H9 (cell line): ENCODE results near the gene TNIK. TPM values are rescaled to one million over a fixed set of nuclear protein-coding genes. Genes with fewer than 3 reads are reported as not detected.

Experiments used
- DNase-seq: peaks from one replicate; pipeline ENCODE4 v3.0.0-alpha.2; 2017
- H2AFZ ChIP-seq: one replicate; pipeline ENCODE4 v1.6.1; 2013; ENCODE audit warnings: mild to moderate bottlenecking, low read length, control low read depth, moderate library complexity
- H2AK5ac ChIP-seq: 2 replicates; pipeline ENCODE4 v1.6.1; 2013; ENCODE audit warnings: low read length, control low read depth, mixed read lengths; ENCODE audit not compliant: insufficient read length
- H2BK120ac ChIP-seq: one replicate; pipeline ENCODE4 v1.6.1; 2013; ENCODE audit warnings: low read depth, mild to moderate bottlenecking, low read length, control low read depth, inconsistent platforms; ENCODE audit not compliant: poor library complexity, severe bottlenecking
- H2BK12ac ChIP-seq: 2 replicates; pipeline ENCODE4 v1.6.1; 2013; ENCODE audit warnings: low read length, control low read depth, mixed read lengths, low read depth; ENCODE audit not compliant: insufficient read length
- H2BK15ac ChIP-seq: 2 replicates; pipeline ENCODE4 v1.6.1; 2013; ENCODE audit warnings: low read depth, low read length, control low read depth
- H2BK20ac ChIP-seq: one replicate; pipeline ENCODE4 v1.6.1; 2013; ENCODE audit warnings: low read depth, mild to moderate bottlenecking, low read length, control low read depth, inconsistent platforms; ENCODE audit not compliant: poor library complexity, severe bottlenecking
- H2BK5ac ChIP-seq: 2 replicates; pipeline ENCODE4 v1.6.1; 2013; ENCODE audit warnings: low read length, control low read depth, mixed read lengths; ENCODE audit not compliant: insufficient read length
- H3K14ac ChIP-seq: 2 replicates; pipeline ENCODE4 v1.6.1; 2013; ENCODE audit warnings: low read length, control low read depth; ENCODE audit not compliant: insufficient read depth
- H3K18ac ChIP-seq: 2 replicates; pipeline ENCODE4 v1.6.1; 2013; ENCODE audit warnings: low read depth, mild to moderate bottlenecking, mixed read lengths, low read length, control low read depth; ENCODE audit not compliant: insufficient read length
- H3K23ac ChIP-seq: 2 replicates; pipeline ENCODE4 v1.6.1; 2013; ENCODE audit warnings: low read length, control low read depth, mixed read lengths, low read depth; ENCODE audit not compliant: insufficient read length
- H3K23me2 ChIP-seq: 2 replicates; pipeline ENCODE4 v1.6.1; 2013; ENCODE audit warnings: low read depth, mild to moderate bottlenecking, mixed read lengths, low read length, control low read depth; ENCODE audit not compliant: insufficient read length, poor library complexity, severe bottlenecking
- H3K27ac ChIP-seq: 2 replicates; pipeline ENCODE4 v1.5.1; 2013; ENCODE audit warnings: low read length, control low read depth, mixed read lengths, low read depth; ENCODE audit not compliant: insufficient read length
- H3K27me3 ChIP-seq: 2 replicates; pipeline ENCODE4 v1.6.1; 2013; ENCODE audit warnings: low read length, control low read depth, inconsistent platforms; ENCODE audit not compliant: insufficient read depth
- H3K4ac ChIP-seq: 2 replicates; pipeline ENCODE4 v1.6.1; 2013; ENCODE audit warnings: low read depth, mild to moderate bottlenecking, control low read depth, inconsistent platforms, low read length, moderate library complexity
- H3K4me1 ChIP-seq: 2 replicates; pipeline ENCODE4 v1.6.1; 2013; ENCODE audit warnings: low read length, control low read depth, inconsistent platforms; ENCODE audit not compliant: insufficient read depth
- H3K4me2 ChIP-seq: 2 replicates; pipeline ENCODE4 v1.6.1; 2013; ENCODE audit warnings: low read length, control low read depth, mixed read lengths; ENCODE audit not compliant: insufficient read length, insufficient read depth
- H3K56ac ChIP-seq: 2 replicates; pipeline ENCODE4 v1.6.1; 2013; ENCODE audit warnings: low read depth, mild to moderate bottlenecking, mixed read lengths, low read length, control low read depth; ENCODE audit not compliant: insufficient read length
- H3K79me1 ChIP-seq: 2 replicates; pipeline ENCODE4 v1.6.1; 2013; ENCODE audit warnings: low read depth, mild to moderate bottlenecking, moderate library complexity, low read length, control low read depth, inconsistent platforms; ENCODE audit not compliant: insufficient read depth, poor library complexity, severe bottlenecking
- H3K79me2 ChIP-seq: 2 replicates; pipeline ENCODE4 v1.6.1; 2013; ENCODE audit warnings: low read length, control low read depth, inconsistent platforms; ENCODE audit not compliant: insufficient read depth
- H3K9ac ChIP-seq: 2 replicates; pipeline ENCODE4 v1.6.1; 2013; ENCODE audit warnings: low read length, control low read depth, mixed read lengths; ENCODE audit not compliant: insufficient read length; ENCODE audit errors: extremely low read depth
- H3K9me3 ChIP-seq: one replicate; pipeline ENCODE4 v1.6.1; 2013; ENCODE audit warnings: low read depth, low read length, inconsistent platforms; ENCODE audit not compliant: control insufficient read depth
- H3T11ph ChIP-seq: one replicate; pipeline ENCODE4 v1.6.1; 2013; ENCODE audit warnings: mild to moderate bottlenecking, low read length, control low read depth, inconsistent platforms
- H4K20me1 ChIP-seq: one replicate; pipeline ENCODE4 v1.6.1; 2013; ENCODE audit not compliant: control insufficient read depth, insufficient read length, insufficient read depth
- H4K5ac ChIP-seq: 2 replicates; pipeline ENCODE4 v1.6.1; 2013; ENCODE audit warnings: low read depth, mild to moderate bottlenecking, mixed read lengths, low read length, control low read depth; ENCODE audit not compliant: insufficient read length
- H4K8ac ChIP-seq: replicated peaks from 2 replicates; pipeline ENCODE4 v1.6.1; 2013; ENCODE audit warnings: low read length, control low read depth, mixed read lengths, low read depth; ENCODE audit not compliant: insufficient read length
- H4K91ac ChIP-seq: 2 replicates; pipeline ENCODE4 v1.6.1; 2013; ENCODE audit warnings: low read depth, mild to moderate bottlenecking, moderate library complexity, mixed read lengths, low read length, control low read depth; ENCODE audit not compliant: insufficient read length
- H3K27ac Mint-ChIP-seq, 3 experiments: 2 replicates in 2 of 3; 3 replicates in 1 of 3; pipeline ENCODE4 v1.8.0; 2020 to 2021; ENCODE audit warnings: mixed read lengths in 3 of 3, mild to moderate bottlenecking in 1 of 3, moderate library complexity in 1 of 3
- H3K27me3 Mint-ChIP-seq: 2 replicates; pipeline ENCODE4 v1.8.0; 2021; ENCODE audit warnings: low read depth, mild to moderate bottlenecking, moderate library complexity, mixed read lengths
- H3K36me3 Mint-ChIP-seq, 3 experiments: 2 replicates in 2 of 3; 3 replicates in 1 of 3; pipeline ENCODE4 v1.8.0; 2020 to 2021; ENCODE audit warnings: low read depth in 3 of 3, mixed read lengths in 3 of 3; ENCODE audit not compliant: insufficient read depth in 1 of 3
- H3K4me1 Mint-ChIP-seq, 2 experiments: 2 replicates each; pipeline ENCODE4 v1.8.0; 2020; ENCODE audit warnings: mixed read lengths in 2 of 2
- H3K4me3 Mint-ChIP-seq, 2 experiments: 2 replicates in 1 of 2; 3 replicates in 1 of 2; pipeline ENCODE4 v1.8.0; 2020 to 2021; ENCODE audit warnings: mild to moderate bottlenecking in 2 of 2, mixed read lengths in 2 of 2, moderate library complexity in 1 of 2
- H3K9me3 Mint-ChIP-seq, 2 experiments: 2 replicates in 1 of 2; 3 replicates in 1 of 2; pipeline ENCODE4 v1.8.0; 2020; ENCODE audit warnings: mild to moderate bottlenecking in 2 of 2, mixed read lengths in 2 of 2, moderate library complexity in 1 of 2
- total RNA-seq: library from RNA; stranded (reverse); gene quantifications from 2 replicates; pipeline ENCODE4 v1.2.1, GENCODE V29; 2021
- TF ChIP-seq, protein P1 (sequence below): fragments of 200-600 bp; sonication (generic); conservative IDR thresholded peaks from 3 replicates; pipeline ENCODE4 v1.8.0; 2021; ENCODE audit warnings: antibody characterized with exemption, mild to moderate bottlenecking

Gene TNIK
- total RNA-seq, 1 experiment from 2014 or later, result 15.9 TPM

DNA sequence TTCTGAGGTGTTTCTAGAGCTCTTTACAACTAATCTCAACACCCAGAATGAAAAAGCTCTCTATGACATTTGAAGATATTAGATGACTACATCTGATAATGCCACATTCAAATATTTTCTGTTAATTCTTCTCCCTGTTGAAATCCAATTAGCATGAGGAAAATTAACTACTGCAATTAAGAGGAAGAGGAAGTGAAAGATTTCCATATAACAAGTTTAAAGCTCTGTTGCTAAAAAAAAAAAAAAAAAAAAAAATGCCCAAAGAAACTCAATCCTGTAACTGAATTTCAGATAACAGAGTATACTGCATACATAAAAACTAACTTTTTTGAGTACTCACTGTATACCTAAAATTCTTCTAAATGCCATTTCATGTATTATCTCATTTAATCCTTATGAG lies 109.8 kb downstream of the TNIK start:
- Mint-ChIP-seq H3K4me3 (no peak overlapping the region), H3K36me3 (no peaks in the 10 kb centered on the region; a peak in 1 of 7 replicates), H3K27ac (no peak overlapping the region), H3K27me3 (no peaks in the 10 kb centered on the region), H3K9me3 (no peaks in the 10 kb centered on the region), H3K4me1 (peaks cover 27 to 33% of the 10 kb centered on the region in 2 experiments)
- no peak overlapping the region for H3T11ph ChIP-seq
- no peak for DNase-seq
- H3K4ac ChIP-seq, result no peak overlapping the region
- H2AK5ac ChIP-seq, result no peak overlapping the region
- H3K23ac ChIP-seq, result no peak overlapping the region
- H2BK120ac ChIP-seq, result no peak overlapping the region
- H2AFZ ChIP-seq, result no peak overlapping the region
- no peaks in the 10 kb centered on the region for H3K79me1 ChIP-seq
- no peak overlapping the region for H2BK20ac ChIP-seq
- no peaks in the 10 kb centered on the region; the same call in 1 of the 2 replicates for H3K79me2 ChIP-seq
- H2BK12ac ChIP-seq, result no peak overlapping the region
- H3K4me1 ChIP-seq, result peaks cover 6% of the 10 kb centered on the region; the same call in 1 of the 2 replicates
- no peak overlapping the region for H4K5ac ChIP-seq
- no peak overlapping the region for H4K8ac ChIP-seq
- no peak overlapping the region for H3K14ac ChIP-seq
- no peaks in the 10 kb centered on the region for H3K9me3 ChIP-seq
- H3K27me3 ChIP-seq, result no peaks in the 10 kb centered on the region
- H3K27ac ChIP-seq, result no peak overlapping the region
- H2BK5ac ChIP-seq, result no peak overlapping the region
- no peak overlapping the region for H2BK15ac ChIP-seq
- H3K56ac ChIP-seq, result no peak overlapping the region
- no peak overlapping the region for H4K91ac ChIP-seq
- H3K18ac ChIP-seq, result no peak overlapping the region
- H4K20me1 ChIP-seq, result no peaks in the 10 kb centered on the region
- TF ChIP-seq, protein P1, sequence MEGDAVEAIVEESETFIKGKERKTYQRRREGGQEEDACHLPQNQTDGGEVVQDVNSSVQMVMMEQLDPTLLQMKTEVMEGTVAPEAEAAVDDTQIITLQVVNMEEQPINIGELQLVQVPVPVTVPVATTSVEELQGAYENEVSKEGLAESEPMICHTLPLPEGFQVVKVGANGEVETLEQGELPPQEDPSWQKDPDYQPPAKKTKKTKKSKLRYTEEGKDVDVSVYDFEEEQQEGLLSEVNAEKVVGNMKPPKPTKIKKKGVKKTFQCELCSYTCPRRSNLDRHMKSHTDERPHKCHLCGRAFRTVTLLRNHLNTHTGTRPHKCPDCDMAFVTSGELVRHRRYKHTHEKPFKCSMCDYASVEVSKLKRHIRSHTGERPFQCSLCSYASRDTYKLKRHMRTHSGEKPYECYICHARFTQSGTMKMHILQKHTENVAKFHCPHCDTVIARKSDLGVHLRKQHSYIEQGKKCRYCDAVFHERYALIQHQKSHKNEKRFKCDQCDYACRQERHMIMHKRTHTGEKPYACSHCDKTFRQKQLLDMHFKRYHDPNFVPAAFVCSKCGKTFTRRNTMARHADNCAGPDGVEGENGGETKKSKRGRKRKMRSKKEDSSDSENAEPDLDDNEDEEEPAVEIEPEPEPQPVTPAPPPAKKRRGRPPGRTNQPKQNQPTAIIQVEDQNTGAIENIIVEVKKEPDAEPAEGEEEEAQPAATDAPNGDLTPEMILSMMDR, result no peak
- no peak overlapping the region for H3K4me2 ChIP-seq
- no peaks in the 10 kb centered on the region for H3K23me2 ChIP-seq
- H3K9ac ChIP-seq, result no peak overlapping the region
